ENCODE measurements around the gene OR51A2. TPM values are rescaled to one million over a fixed set of nuclear protein-coding genes. Genes with fewer than 3 reads are reported as not detected.

Gene OR51A2
- total RNA-seq, 3 donors from 2014 or later: not detected

DNA sequence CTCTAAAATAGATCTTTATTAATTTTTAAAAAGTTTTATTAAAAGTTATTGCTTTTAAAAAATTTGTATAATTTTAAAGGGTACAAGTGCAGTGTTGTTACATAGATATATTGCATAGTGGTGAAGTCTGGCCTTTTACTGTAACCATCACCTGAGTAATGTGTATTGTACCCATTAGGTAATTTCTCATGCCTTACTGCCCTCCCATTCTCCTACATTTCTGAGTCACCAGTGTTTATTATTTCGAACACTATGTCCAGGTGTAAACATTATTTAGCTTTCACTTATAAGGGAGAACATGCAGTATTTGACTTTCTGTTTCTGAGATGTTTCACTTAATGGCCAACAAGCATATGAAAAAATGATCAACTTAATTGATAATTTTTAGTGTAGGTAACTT is 33.7 kb downstream of the OR51A2 start:
- no peaks in the 10 kb centered on the region for H3K9me3 ChIP-seq
- ATAC-seq: no peak
- no peaks in the 10 kb centered on the region for H3K4me1 ChIP-seq (ENCODE audit: low read depth)
- TF ChIP-seq, protein P1, sequence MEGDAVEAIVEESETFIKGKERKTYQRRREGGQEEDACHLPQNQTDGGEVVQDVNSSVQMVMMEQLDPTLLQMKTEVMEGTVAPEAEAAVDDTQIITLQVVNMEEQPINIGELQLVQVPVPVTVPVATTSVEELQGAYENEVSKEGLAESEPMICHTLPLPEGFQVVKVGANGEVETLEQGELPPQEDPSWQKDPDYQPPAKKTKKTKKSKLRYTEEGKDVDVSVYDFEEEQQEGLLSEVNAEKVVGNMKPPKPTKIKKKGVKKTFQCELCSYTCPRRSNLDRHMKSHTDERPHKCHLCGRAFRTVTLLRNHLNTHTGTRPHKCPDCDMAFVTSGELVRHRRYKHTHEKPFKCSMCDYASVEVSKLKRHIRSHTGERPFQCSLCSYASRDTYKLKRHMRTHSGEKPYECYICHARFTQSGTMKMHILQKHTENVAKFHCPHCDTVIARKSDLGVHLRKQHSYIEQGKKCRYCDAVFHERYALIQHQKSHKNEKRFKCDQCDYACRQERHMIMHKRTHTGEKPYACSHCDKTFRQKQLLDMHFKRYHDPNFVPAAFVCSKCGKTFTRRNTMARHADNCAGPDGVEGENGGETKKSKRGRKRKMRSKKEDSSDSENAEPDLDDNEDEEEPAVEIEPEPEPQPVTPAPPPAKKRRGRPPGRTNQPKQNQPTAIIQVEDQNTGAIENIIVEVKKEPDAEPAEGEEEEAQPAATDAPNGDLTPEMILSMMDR (IDR thresholded peaks at IDR 0.05): no peak
- intact Hi-C loops (cut with DNase I, micrococcal nuclease): no loop called here
- H3K4me3 ChIP-seq: no peak overlapping the region
- H3K36me3 ChIP-seq (ENCODE audit: low read depth): no peaks in the 10 kb centered on the region
- DNase-seq: no peak

GRCh38 chr11:4919250-4919649 is 36.3 kb downstream of the OR51A2 start, which contains the start of gene OR51G2:
OR51G2 (minus strand) TSS chr11:4919350; CDS start chr11:4915663, 3,687 bp downstream.
- DNase-seq (no peak), ATAC-seq (no peak)
- H3K36me3 ChIP-seq (ENCODE audit: low read depth): no peaks in the 10 kb centered on the region
- H3K4me3 ChIP-seq: no peak within 1 kb of the TSS
- no peaks in the 10 kb centered on the region for H3K9me3 ChIP-seq
- TF ChIP-seq, protein P1 (IDR thresholded peaks at IDR 0.05): no peak
- no peaks in the 10 kb centered on the region for H3K4me1 ChIP-seq (ENCODE audit: low read depth)
- intact Hi-C loops (cut with DNase I, micrococcal nuclease): no loop called here

- Histone ChIP-seq H3K4me1 (ENCODE audit: low read depth) (no peaks in the 10 kb centered on the region), H3K9me3 (no peaks in the 10 kb centered on the region), H3K36me3 (ENCODE audit: low read depth) (no peaks in the 10 kb centered on the region), H3K4me3 (no peak overlapping the region)
- no peak for DNase-seq
- intact Hi-C loops (cut with DNase I, micrococcal nuclease): no loop called here
- ATAC-seq: no peak
- TF ChIP-seq, protein P1 (IDR thresholded peaks at IDR 0.05): no peak
Measured at GRCh38 chr11:4916581-4916980, 38.9 kb downstream of the OR51A2 start.

Other genes starting within 250 kb of the OR51A2 start
- gene OR51F1, start 185.8 kb downstream of the OR51A2 start, total RNA-seq: not detected
- not detected for gene OR52R1, start 151.3 kb downstream of the OR51A2 start, total RNA-seq
- not detected for gene OR51F2, start 134.4 kb downstream of the OR51A2 start, total RNA-seq
- not detected for gene OR51S1, start 106.5 kb downstream of the OR51A2 start, total RNA-seq
- not detected for gene OR51T1, start 73.8 kb downstream of the OR51A2 start, total RNA-seq
- gene OR51A7, start 51.9 kb downstream of the OR51A2 start, total RNA-seq: not detected
- not detected for gene OR51G2, start 36.4 kb downstream of the OR51A2 start, total RNA-seq
- gene OR51G1, start 31.4 kb downstream of the OR51A2 start, total RNA-seq: not detected
- not detected for gene OR51A4, start 8.1 kb downstream of the OR51A2 start, total RNA-seq
- gene OR51L1, start 39.1 kb upstream of the OR51A2 start, total RNA-seq: not detected
- gene OR52J3, start 90.8 kb upstream of the OR51A2 start, total RNA-seq: not detected
- not detected for gene OR52E2, start 103.9 kb upstream of the OR51A2 start, total RNA-seq
- not detected for gene OR52E1, start 113.9 kb upstream of the OR51A2 start, total RNA-seq
- not detected for gene OR52A5, start 182.6 kb upstream of the OR51A2 start, total RNA-seq
- not detected for gene OR52A1, start 199.0 kb upstream of the OR51A2 start, total RNA-seq
- not detected for gene OR51V1, start 245.0 kb upstream of the OR51A2 start, total RNA-seq